Pons (tissue), 1 donor: ENCODE data around the gene LRP2.

Source experiments
- DNase-seq: peaks from one replicate; pipeline ENCODE4 v3.0.0-alpha.2; 2016; ENCODE audit warnings: low spot score

LRP2 gene

GRCh38 chr2:169240405-169240804 is 121.9 kb downstream of the LRP2 start:
- no peak for DNase-seq

- DNase-seq: no peak
Measured at GRCh38 chr2:169237939-169238338, 124.4 kb downstream of the LRP2 start.

GRCh38 chr2:169237286-169237685 is 125.0 kb downstream of the LRP2 start:
- no peak for DNase-seq

- no peak for DNase-seq
Measured at GRCh38 chr2:169232551-169233154, 129.7 kb downstream of the LRP2 start.

- DNase-seq: no peak
Measured at GRCh38 chr2:169230204-169230603, 132.1 kb downstream of the LRP2 start.

- DNase-seq: no peak
Measured at GRCh38 chr2:169229590-169229989, 132.7 kb downstream of the LRP2 start.

GRCh38 chr2:169225906-169226305 is 136.4 kb downstream of the LRP2 start:
- no peak for DNase-seq

- DNase-seq: no peak
Measured at GRCh38 chr2:169225233-169225750, 137.0 kb downstream of the LRP2 start.

- DNase-seq: no peak
Measured at GRCh38 chr2:169222665-169223064, 139.7 kb downstream of the LRP2 start.

- DNase-seq: peak; percentile 61
Measured at GRCh38 chr2:169221745-169222369, 140.5 kb downstream of the LRP2 start.

GRCh38 chr2:169210917-169211316 is 151.4 kb downstream of the LRP2 start:
- DNase-seq: no peak

- DNase-seq: no peak
Measured at GRCh38 chr2:169208026-169208425, 154.3 kb downstream of the LRP2 start.

GRCh38 chr2:169205176-169205575 is 157.2 kb downstream of the LRP2 start:
- DNase-seq: no peak

GRCh38 chr2:169203952-169204351 is 158.4 kb downstream of the LRP2 start:
- no peak for DNase-seq

- DNase-seq: no peak
Measured at GRCh38 chr2:169200756-169201155, 161.6 kb downstream of the LRP2 start.

- DNase-seq: peak; percentile 12
Measured at GRCh38 chr2:169193618-169194017, 168.7 kb downstream of the LRP2 start.

- no peak for DNase-seq
Measured at GRCh38 chr2:169190197-169190775, 172.0 kb downstream of the LRP2 start.

GRCh38 chr2:169189132-169189531 is 173.2 kb downstream of the LRP2 start:
- no peak for DNase-seq

- DNase-seq: peak; percentile 86
Measured at GRCh38 chr2:169185711-169186110, 176.6 kb downstream of the LRP2 start.

GRCh38 chr2:169184074-169184473 is 178.3 kb downstream of the LRP2 start:
- DNase-seq: no peak

GRCh38 chr2:169182573-169182972 is 179.8 kb downstream of the LRP2 start:
- DNase-seq: no peak

- DNase-seq: no peak
Measured at GRCh38 chr2:169178804-169179390, 183.4 kb downstream of the LRP2 start.

GRCh38 chr2:169178364-169178763 is 184.0 kb downstream of the LRP2 start:
- DNase-seq: no peak
